ENCODE measurements around the gene RPTOR.
"Not testable (repeated sequence)": the region's sequence is repeated elsewhere in the genome, so short reads cannot be mapped to it uniquely, and the experiment has no call there.

The RPTOR gene

DNA sequence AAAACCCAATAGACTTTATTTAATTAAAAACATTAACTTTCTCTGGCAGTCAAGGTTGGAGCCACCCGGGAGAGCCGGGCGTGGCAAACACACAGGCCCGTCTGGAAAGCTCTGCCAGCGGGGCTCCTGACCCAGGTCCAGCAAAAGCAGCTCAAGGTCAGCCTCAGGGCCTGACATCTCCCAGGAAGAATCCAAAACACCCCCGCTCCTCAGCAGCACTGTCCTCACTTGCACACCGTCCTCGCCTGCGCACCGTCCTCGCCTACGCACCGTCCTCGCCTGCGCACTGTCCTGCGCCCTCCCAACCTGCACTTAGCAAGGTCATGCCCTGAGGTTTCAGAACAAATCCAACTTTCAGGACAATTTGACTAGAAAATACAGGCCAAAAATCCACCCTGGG lies 31.4 kb upstream of the RPTOR start:
- DNase-seq, result no peak

DNA sequence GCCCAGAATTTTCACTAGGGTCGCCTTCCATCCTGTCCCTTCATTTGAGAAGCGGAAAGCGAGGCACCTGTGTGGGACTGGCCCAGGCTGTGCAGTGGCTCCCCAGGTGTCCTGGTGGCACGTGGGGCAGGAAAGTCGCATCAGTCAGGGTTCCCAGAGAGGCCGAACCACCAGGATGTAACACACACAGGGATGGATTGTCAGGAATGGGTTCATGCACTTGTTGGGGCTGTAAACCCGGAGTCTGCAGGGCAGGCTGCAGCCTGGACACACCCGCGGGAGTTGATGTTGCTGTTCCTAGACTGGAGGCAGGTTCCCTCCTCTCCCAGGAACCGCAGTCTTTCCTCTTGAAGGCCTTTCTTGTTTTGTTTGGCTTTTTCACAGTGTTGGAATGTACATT lies 30.7 kb upstream of the RPTOR start:
- DNase-seq, result no peak

DNA sequence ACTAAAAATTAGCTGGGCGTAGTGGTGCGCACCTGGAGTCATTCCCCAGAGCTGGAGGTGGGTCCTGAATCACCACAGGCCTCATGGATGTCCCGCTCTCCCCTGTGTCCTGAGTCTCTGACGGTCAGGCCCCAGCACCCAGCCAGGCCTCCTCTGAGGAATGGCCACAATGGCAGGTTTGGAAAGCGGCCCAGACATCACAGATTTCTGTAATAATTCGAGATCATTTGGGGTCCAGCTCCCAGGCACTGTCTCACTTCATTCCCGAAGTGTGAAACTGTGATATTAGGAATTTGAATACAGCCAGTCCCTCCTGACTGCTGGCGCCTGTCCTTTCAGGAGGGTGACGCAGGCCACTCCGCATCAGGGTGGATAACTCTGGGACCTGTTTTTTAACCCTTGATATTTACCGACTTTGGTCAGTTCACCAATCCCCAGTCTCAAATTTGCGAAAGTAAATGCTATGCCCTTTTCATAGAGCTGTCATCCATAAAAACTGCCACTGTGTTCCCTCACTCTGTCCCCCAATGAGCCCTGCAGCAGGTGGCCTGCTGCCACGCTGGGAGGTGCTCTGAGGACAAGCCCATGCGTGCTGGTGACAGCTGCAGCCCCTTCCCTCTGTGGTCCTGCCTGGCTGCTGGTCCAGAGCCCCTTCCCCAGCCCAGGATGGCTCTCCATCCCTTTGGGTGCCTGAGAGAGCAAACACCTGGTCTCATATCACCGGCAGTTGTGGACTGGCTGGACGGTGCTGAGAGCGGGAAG lies 28.3 kb upstream of the RPTOR start:
- peak; percentile 66 for DNase-seq

DNA sequence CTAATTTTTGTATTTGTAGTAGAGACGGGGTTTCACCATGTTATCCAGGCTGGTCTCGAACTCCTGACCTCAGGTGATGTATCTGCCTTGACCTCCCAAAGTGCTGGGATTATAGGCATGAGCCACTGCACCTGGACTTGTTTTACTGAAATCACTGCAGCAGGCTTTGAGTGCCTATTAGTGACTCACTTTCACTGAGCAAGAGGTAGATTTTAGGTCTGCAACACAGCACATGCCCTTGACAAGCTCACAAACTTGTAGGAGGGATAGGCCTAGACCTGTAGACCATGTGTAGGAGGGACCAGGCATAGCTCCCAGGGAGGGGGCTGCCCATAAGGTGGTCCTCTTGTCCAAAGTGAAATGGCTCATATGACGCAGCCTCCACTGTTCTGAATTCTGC lies 27.0 kb upstream of the RPTOR start:
- DNase-seq, result no peak

DNA sequence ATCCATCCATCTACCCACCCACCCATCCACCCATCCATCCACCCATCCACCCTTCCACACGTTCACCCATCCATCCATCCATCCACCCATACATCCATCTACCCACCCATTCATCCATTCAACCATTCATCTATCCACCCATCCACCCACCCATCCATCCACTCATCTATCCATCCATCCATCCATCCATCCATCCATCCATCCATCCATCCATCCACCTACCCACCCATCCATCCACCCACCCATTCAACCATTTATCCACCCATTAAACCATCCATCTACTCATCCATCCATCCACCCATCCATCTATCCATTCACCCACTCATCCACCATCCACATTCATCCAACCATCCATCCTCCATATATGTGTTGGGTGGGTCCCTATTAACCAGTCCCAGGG lies 26.2 kb upstream of the RPTOR start:
- no peak for DNase-seq

DNA sequence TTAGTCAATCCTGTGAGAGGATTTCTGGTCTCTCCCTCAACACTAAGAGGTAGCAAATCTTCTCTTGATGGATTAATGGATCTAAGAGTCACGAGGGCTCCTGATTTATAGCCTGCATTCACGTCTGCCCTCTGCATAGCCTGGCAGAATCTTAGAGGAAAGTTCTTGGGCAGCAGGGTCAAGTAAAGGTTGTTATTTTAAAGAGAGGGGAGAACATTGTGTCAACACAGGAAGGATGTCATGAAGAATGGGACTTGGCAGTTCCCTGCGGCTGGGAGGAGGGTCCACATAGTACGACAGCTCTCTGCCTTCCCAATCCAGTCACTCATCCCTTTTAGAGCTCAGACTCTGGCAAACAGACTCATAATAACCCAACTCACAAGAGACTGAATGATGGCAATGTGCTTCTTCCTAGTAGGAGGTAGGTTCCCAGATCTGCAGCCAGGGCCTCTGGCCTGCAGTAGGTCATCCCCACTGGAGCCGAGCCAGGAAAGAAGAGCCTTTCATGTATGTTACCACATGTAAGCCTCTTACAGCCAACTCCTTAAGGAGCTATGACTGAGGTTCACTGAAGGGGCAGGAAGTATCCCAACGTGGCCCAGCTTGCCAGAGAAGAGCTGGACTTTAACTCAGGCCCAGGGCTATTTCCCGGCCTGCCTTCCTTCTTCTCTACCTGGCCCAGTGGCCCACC lies 25.4 kb upstream of the RPTOR start:
- no peak for DNase-seq

DNA sequence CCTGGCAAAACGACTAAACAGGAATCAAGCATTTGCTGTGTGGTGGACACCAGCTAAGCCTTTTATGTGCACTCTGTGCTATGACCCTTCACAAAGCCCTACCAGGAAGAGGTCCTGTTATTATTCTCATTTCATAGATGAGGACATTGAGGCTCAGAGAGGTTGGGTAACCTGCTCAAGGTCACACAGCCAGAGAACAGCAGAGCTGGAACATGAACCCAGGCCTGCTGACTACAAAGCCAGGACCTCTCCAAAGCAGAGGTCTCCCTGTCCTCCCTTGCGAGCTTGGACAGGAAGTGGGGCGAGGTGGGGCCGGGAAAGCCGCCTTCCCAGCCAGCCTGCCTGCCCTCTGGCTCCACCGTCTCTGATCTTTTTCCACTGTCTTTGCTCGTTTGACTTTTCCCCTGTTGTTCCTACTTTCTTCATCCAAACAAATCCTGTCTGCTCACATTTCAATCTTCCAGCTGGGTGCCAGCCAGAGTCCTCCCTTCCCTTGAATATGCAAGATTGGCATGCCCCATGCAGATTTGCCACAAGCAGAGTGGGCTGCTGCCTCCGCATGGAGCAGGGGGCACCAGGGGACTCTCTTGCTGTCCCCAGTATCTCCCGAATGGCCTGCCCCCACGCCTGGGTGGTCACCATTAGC lies 23.7 kb upstream of the RPTOR start:
- DNase-seq, result no peak

DNA sequence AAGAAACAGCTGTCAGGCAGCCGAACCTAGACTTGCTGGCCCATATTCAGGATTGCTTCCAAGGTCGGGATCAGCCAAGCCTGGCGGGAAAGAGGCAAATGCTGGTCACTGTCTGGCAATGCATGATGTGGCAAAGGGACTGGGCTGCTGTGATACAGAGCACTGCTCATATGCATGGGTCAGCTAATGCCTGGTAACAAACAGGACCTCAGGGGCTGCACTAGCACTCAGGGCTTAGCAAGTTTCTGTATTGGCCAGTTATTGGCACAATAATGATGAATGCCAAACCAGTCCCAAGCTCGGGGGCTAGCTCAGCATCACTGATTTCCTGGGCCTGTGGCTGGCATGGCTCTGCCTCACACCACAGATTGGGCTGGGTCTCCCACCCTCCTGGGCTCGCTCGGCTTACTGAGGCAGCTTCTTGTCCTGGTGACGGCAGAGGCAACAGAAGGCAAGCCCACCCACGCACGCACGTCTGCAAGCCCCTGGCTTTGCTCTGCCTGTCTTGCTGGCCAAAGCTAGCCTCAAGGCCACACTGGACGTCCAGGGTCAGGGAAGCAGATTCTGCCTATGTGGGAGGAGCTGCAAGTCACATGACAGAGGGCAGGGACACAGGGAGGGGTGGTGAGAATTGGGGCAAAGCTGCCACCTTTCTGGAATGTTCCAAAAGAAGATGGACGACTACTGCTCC lies 21.4 kb upstream of the RPTOR start:
- no peak for DNase-seq

DNA sequence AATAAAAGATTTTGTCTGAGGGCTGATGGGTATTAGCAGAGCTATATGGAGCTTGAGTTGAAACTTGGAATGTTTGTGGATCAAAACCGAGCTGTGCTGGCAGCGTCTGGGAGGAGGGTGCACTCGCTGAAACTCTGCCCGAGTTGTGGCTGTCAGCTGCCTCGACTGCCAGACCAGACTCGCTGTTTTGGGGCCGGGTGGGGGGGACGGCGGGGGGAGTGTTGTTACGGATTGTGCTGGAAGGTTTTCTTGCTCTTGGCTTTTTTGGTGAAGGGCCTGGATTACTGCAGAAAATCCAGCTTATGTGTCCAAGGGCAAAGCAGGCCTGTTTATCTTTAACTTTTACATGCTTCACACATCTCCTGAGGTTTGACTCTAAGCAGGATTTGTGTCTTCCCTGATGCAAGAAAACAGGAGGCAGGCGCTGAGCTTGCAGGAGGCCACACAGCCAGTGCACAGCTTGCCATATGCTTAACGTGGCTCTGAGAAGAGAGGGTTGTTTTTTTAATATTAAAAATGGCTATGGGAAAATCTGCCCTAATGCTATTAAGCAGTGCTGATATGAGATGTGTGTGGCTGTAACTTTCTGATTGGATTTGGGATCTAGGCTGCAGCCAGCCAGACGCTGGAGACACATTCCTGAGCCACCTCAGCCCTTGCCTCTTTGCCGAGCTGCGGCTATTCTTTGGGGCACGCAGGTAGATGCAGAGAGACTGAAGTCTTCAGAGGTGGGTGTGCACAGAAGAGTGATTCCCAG lies 20.5 kb upstream of the RPTOR start:
- DNase-seq, result peak; percentile 54

DNA sequence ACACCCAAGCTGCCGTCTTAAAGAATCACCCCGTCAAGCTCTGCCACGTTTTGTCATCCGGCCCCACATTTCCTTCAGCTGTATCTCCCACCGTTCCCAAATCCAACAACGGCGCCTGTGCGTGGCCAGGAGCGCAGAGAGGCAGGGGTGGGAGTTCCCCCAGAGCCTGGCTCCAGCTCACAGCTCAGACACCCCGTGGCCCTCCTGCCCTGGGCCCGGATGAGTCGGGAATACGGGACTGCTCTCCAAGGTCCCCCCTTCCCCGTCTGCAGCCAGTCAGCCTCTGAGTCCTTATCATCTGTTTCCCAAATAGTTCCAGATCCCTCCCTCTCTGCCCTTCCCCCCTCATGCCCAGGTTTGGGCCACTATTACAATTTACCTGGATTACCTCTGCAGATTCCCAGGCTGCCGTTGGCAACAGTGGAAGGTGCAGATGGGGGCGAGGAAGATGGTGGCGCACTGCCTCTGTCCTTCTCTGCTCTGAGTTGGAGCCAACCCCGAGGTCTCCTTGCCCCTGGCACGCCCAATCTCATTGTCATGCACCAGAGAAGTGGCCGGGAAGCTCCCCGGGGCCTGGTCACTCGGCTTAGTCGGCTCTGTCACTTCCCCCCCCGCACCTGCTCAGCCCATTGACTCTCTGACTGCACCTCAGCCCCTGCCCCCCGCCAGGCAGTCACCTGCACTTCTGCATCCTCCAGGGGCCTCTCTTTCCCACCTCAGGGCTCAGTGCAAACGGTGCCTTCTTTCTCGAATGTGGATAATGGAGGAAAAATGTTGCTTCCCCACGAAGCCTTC lies 18.3 kb upstream of the RPTOR start:
- DNase-seq, result no peak

DNA sequence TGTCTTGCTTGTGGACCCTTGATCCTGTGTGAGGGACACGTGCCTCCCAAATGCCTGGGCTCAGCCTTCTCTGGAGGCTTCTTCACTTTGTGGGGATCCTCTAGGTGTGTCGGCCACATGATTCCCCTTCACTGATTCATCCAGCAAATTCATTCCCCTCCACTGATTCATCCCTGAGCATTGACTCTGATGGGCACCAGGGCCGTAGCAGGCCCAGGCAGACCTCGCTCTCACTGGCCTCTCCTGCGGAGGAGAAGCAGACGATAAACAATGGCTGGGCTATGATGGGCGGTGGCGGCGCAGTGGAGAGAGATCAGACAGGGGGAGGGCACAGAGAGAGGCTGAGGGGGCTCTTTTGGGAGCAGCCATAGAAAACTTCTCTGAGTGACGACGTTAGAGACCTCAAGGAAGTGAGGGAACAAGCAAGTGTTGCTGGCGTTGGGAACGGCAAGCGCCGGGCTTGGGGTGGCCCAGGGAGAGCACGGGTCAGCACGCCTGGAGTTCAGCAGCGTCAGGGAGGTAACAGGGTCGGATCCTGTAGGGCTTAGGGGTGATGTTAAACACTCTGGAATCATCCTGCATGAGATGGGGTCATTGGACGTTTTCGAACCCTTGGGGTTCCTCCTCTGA lies 17.5 kb upstream of the RPTOR start:
- DNase-seq, result no peak

DNA sequence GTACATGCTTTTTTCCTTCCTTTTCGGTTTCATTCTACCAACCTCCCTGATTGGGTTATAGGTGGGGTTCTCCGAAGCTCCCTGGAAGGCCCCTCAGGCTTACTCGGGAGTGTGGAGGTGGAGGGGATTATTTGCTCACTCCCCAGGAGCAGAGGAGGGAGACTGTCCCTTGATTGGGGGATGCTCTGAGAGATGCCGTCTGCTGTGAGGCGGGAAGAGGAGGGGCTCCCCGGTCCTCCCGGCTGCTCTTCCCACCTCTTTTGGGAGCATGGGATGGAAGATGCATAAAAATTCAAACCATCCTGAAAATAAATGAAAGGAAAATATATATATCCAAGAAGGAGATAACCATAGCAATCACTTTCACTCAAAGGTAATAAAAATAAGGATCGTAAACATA lies 16.1 kb upstream of the RPTOR start:
- peak; percentile 43 for DNase-seq

DNA sequence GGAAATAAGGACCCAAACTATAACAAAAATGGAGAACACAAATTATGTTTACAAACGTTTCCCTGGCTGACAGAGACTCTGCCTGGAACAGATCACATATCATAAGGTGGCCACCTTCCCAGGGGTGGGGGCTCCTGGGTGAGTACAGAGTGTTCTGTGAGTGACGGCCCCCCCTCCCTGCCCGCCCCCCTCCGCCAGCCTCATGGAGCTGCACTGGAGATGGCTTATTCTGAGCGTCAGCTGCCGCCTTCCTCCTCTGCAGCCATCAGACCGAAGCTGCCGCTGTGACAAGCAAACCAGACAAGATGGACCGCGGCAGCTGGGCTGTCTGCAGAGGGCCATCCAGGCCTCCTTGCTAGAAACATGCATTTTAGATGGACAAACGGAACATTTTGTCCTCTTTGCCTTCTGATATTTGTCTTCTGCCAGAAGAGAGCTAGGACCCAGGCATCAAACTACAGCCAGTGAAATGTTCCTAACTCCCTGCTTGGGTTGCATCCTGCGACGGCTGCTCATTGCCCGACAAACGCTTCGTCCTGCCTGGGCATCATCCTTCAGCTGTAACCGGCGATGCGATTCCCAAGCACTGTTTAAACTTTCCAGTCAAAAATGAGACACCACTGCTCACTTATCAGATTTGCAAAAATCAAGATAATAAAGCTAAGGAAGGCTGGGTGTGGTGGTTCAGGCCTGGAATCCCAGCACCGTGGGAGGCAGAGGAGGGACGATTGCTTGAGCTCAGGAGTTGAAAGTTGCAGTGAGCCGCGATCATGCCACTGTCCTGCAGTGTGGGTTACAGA lies 15.3 kb upstream of the RPTOR start:
- DNase-seq, result no peak

DNA sequence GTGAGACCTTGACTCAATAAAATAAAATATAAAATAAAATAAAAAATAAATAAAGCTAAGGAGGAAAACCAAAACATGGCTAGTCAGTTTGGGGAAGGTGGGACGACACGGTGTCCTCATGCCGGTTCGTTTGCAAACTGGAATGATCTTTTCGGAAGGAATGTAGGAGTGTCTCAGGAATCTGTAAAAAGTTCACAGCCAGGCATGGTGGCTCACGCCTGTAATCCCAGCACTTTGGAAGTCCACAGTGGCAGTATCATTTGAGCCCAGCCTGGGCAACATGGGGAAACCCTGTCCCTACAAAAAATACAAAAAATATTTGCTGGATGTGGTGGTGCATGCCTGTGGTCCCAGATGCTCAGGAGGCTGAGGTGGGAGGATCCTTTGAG lies 14.7 kb upstream of the RPTOR start:
- no peak for DNase-seq

DNA sequence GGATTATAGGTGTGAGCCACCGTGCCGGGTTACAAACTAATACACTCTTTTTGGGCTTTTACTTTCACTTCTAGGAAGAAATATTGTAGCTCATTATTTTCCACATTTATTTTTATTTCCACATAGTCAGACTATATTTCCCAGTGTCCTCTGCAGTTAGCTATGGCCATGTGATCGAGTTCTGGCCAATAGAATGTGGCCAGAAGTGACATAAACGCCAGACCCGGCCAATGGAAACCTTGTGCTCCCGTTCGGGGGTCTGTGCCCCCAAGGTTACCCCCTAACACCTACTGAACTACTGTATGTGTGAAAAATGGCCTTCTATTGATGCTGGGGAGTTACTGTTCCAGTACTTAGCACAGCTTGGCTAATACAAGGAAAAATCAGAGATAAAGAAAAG lies 13.2 kb upstream of the RPTOR start:
- no peak for DNase-seq

DNA sequence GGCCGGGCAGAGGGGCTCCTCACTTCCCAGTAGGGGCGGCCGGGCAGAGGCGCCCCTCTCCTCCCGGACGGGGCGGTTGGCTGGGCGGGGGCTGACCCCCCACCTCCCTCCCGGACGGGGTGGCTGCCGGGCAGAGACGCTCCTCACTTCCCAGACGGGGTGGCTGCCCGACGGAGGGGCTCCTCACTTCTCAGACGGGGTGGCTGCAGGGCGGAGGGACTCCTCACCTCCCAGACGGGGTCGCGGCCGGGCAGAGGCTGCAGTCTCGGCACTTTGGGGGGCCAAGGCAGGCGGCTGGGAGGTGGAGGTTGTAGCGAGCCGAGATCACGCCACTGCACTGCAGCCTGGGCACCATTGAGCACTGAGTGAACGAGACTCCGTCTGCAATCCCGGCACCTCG lies 7.3 kb upstream of the RPTOR start:
- DNase-seq, result not testable (repeated sequence)

DNA sequence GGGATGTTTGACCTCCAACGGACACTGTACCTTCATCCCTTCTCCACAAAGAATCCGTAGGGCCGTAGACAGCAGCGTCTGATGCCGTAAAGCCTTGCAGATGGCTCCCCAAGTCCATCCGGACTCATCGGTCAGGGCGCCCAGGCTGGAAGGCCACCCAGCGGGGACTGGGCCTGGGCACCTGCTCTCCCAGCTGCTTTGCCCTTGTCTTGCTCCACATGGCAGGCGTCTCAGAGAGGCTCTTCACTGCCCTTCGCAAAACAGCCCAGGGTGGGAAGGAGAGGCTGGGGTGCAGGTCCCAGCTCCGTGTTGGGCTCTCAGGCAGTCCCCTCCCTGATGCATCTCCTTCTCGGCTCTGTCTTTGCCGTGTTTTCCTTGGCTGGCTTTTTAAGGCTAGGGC lies 6.2 kb upstream of the RPTOR start:
- no peak for DNase-seq

DNA sequence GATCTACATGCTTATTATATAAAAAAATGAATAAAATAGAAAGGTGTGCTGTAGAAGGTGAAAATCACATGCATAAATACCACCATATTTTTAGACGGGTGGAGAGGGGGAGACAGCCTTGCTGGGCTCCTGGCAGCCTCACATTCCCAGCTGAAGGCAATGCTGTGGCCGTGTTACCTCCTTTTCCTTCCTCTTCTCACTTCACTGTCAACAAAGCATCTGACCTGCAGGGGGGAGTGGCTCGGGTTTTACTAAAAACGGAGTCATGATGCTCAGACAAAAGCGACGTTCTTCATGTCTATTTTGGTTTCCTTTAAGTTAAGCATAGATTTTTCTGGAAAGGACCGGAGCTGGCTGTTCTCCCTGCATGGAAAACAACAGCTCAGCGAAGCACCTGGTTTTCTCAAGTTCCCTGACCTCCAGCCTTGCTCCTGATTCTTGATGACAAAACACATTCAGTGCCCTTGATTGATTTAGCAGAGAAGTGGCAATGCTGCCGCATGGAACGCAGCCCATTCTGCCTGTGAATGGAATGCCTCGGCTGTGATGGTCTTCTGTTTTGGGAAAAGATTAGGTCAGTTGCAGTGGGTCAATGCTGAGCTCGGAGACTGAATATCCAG lies 5.5 kb upstream of the RPTOR start:
- DNase-seq, result no peak

DNA sequence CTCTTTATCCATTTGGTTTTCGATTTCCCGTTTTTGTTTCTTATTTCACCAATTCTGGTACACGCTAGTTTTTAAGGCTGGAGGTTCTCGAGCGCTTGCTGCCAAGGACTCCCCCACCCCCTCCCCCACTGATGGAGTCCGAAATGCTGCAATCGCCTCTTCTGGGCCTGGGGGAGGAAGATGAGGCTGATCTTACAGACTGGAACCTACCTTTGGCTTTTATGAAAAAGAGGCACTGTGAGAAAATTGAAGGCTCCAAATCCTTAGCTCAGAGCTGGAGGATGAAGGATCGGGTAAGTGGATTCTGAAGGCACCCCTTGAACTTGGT lies 825 bp downstream of the RPTOR start:
- DNase-seq, result no peak

DNA sequence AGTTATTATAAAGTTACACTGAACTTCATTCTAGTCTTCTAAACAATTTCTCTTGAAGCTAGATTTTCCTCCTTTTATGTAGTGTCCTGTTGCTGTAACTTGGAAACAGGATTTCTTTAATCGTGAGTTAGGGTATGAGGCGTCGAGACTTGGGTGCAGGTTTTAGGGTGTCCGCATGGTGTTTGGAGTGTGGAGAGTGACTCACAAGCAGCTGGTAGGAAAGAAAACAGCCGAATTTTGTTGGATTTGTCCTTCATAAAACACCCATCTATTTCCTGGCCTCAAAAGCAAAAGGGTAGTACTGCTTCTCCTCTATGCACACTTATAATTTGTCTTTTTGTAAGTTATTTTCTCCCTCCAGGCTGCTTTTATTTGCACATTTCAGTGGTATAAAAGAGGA lies 1.6 kb downstream of the RPTOR start:
- no peak for DNase-seq

Data from NCI-H1694 (cell line).